Fibroblast of lung (primary cell): Measurements from ENCODE around the gene ERGIC3. TPM values are rescaled to one million over a fixed set of nuclear protein-coding genes. Genes with fewer than 3 reads are reported as not detected.

Experiments
- DNase-seq, 2 donors: peaks; one replicate each; pipeline versions ENCODE4 v3.0.0 to v3.0.0-alpha.2; 2010; ENCODE audit warnings: low read depth in 2 of 2
- H2AFZ ChIP-seq: 2 replicates; pipeline ENCODE4 v1.5.1; 2012; ENCODE audit warnings: low read length, control low read depth, inconsistent platforms
- H3K27ac ChIP-seq: 2 replicates; pipeline ENCODE4 v1.5.1; 2011; ENCODE audit warnings: low read length, control low read depth; ENCODE audit not compliant: insufficient read depth
- H3K27me3 ChIP-seq: 2 replicates; pipeline ENCODE4 v1.5.1; 2011; ENCODE audit warnings: mild to moderate bottlenecking, low read length; ENCODE audit not compliant: control insufficient read depth, insufficient read depth
- H3K36me3 ChIP-seq: 2 replicates; pipeline ENCODE4 v1.5.1; 2011; ENCODE audit warnings: low read length; ENCODE audit not compliant: control insufficient read depth, insufficient read depth
- H3K4me1 ChIP-seq: 2 replicates; pipeline ENCODE4 v1.5.1; 2011; ENCODE audit warnings: low read length; ENCODE audit not compliant: control insufficient read depth, insufficient read depth; ENCODE audit errors: extremely low read depth
- H3K4me2 ChIP-seq: 2 replicates; pipeline ENCODE4 v1.5.1; 2011; ENCODE audit warnings: low read length, control low read depth; ENCODE audit not compliant: insufficient read depth; ENCODE audit errors: extremely low read depth
- H3K4me3 ChIP-seq, 4 experiments: fragments of 200-600 bp in 1 of 4; sonication (generic) in 1 of 4; replicated peaks in 1 of 4; 2 replicates each; pipeline ENCODE4 v1.5.1; 2011 to 2016; ENCODE audit warnings: low read length in 4 of 4, low read depth in 3 of 4, mild to moderate bottlenecking in 3 of 4, control low read depth in 2 of 4, inconsistent platforms in 1 of 4, mixed read lengths in 1 of 4; ENCODE audit not compliant: insufficient read depth in 1 of 4; ENCODE audit errors: control extremely low read depth in 1 of 4
- H3K79me2 ChIP-seq: 2 replicates; pipeline ENCODE4 v1.5.1; 2012; ENCODE audit warnings: mild to moderate bottlenecking, low read length, inconsistent platforms; ENCODE audit not compliant: control insufficient read depth, insufficient read depth
- H3K9ac ChIP-seq: 2 replicates; pipeline ENCODE4 v1.5.1; 2011; ENCODE audit warnings: mild to moderate bottlenecking, low read length, control low read depth; ENCODE audit not compliant: insufficient read depth
- H3K9me3 ChIP-seq: 2 replicates; pipeline ENCODE4 v1.5.1; 2012; ENCODE audit warnings: low read depth, low read length; ENCODE audit not compliant: control insufficient read depth, insufficient read depth
- H4K20me1 ChIP-seq: 2 replicates; pipeline ENCODE4 v1.5.1; 2011; ENCODE audit warnings: low read length; ENCODE audit not compliant: control insufficient read depth, insufficient read depth; ENCODE audit errors: extremely low read depth
- EZH2 ChIP-seq: IDR thresholded peaks from 2 replicates; pipeline ENCODE4 v1.5.1; 2012; ENCODE audit warnings: low read length, control low read depth, mild to moderate bottlenecking; ENCODE audit errors: missing control alignments
- polyA plus RNA-seq, 2 donors: library from polyadenylated mRNA; depleted of rRNA in 1 of 2; stranded (reverse) in 1 of 2; unstranded in 1 of 2; fragments of >200 nt; gene quantifications; 2 replicates each; pipeline ENCODE4 v1.2.1, GENCODE V29; 2011 to 2012; ENCODE audit warnings: missing spikeins in 1 of 2
- total RNA-seq: library from RNA; depleted of rRNA; stranded (reverse); fragments of >200 nt; gene quantifications from 2 replicates; pipeline ENCODE4 v1.2.1, GENCODE V29; 2014
- TF ChIP-seq, protein P1 (sequence below), 2 donors: IDR thresholded peaks in 1 of 2; conservative IDR thresholded peaks in 1 of 2; 1 replicate in 1 of 2; 2 replicates in 1 of 2; pipeline ENCODE4 v1.5.1; 2011 to 2012; ENCODE audit warnings: low read length in 2 of 2, control low read depth in 1 of 2, inconsistent platforms in 1 of 2, low read depth in 1 of 2, mild to moderate bottlenecking in 1 of 2

Gene ERGIC3
- total and polyA plus RNA-seq, 2 donors (not counting 1 experiment from before 2014, with no cell fraction given), result 335 to 355 TPM

DNA sequence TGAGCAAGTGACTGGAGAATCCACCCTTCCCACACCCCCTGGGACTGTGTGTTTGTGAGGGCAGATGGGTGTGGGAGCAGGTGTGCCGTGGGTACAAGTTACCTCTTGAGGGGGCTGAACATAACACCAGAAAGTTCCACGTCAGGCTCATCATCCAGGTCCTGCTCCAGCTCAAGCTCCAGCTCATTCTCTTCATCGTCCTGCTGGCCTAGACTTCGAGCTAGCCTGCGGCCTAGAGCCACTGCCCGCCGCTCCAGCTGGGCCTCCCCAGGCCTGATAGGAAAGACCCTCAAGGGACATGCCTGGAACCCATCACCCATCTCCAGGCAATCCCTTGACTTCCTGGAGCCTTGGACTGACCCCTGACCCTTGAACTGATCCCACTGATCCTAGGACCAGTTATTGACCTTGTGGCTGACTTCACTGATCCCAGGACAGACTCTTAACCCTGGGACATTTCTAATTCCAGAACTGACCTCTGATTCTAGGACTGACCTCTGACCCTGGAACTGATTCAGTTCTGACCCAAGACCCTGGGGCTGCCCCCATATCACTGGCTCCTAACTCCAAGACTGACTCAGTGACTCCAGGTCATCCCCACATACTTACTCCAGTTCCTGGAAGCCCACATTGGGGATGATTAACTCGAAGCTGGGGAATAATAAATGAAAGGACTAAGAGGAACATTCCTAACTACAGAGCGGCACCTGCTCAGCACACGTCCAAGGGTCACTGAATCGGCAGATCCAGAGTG is 62.0 kb downstream of the ERGIC3 start:
- H4K20me1 ChIP-seq, result no peaks in the 10 kb centered on the region
- H3K4me1 ChIP-seq, result peaks cover 6% of the 10 kb centered on the region
- no peak overlapping the region for H3K27ac ChIP-seq
- H3K4me2 ChIP-seq, result no peak overlapping the region
- H3K27me3 ChIP-seq, result peaks cover 7% of the 10 kb centered on the region
- H3K36me3 ChIP-seq, result no peaks in the 10 kb centered on the region
- no peak overlapping the region for H3K9ac ChIP-seq
- H3K79me2 ChIP-seq, result no peaks in the 10 kb centered on the region
- no peak overlapping the region for H3K4me3 ChIP-seq
- DNase-seq, result no peak
- no peak for TF ChIP-seq EZH2
- TF ChIP-seq, protein P1, sequence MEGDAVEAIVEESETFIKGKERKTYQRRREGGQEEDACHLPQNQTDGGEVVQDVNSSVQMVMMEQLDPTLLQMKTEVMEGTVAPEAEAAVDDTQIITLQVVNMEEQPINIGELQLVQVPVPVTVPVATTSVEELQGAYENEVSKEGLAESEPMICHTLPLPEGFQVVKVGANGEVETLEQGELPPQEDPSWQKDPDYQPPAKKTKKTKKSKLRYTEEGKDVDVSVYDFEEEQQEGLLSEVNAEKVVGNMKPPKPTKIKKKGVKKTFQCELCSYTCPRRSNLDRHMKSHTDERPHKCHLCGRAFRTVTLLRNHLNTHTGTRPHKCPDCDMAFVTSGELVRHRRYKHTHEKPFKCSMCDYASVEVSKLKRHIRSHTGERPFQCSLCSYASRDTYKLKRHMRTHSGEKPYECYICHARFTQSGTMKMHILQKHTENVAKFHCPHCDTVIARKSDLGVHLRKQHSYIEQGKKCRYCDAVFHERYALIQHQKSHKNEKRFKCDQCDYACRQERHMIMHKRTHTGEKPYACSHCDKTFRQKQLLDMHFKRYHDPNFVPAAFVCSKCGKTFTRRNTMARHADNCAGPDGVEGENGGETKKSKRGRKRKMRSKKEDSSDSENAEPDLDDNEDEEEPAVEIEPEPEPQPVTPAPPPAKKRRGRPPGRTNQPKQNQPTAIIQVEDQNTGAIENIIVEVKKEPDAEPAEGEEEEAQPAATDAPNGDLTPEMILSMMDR (conservative IDR thresholded peaks at IDR 0.05 in 1 of 2, IDR thresholded peaks at IDR 0.05 in 1 of 2; ENCODE audit: low read depth in 1 of 2, low read length in 2 of 2), result no peak
- H3K9me3 ChIP-seq, result no peaks in the 10 kb centered on the region
- H2AFZ ChIP-seq, result no peak overlapping the region

DNA sequence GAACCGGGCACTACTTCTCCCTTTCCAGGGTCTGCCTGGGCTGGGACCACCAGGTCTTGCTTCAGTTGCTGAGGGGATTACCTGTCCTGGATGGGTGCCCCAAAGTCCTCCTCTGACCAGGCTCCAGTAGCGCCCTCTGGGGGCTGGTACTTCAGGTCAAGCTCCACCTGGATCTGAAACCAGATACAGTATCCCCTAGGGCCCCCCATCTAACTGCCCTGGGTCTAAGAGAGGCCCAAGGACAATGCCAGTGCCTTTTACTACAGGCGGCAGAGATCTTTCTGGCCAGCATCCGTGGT is 62.5 kb downstream of the ERGIC3 start:
- no peak overlapping the region for H3K27ac ChIP-seq
- H3K4me2 ChIP-seq, result no peak overlapping the region
- no peaks in the 10 kb centered on the region for H3K9me3 ChIP-seq
- H3K4me3 ChIP-seq, result no peak overlapping the region
- H3K79me2 ChIP-seq, result no peaks in the 10 kb centered on the region
- no peak for DNase-seq
- H3K9ac ChIP-seq, result no peak overlapping the region
- TF ChIP-seq EZH2, result no peak
- TF ChIP-seq, protein P1 (conservative IDR thresholded peaks at IDR 0.05 in 1 of 2, IDR thresholded peaks at IDR 0.05 in 1 of 2; ENCODE audit: low read depth in 1 of 2, low read length in 2 of 2), result peak; percentile 13 to 39
- H4K20me1 ChIP-seq, result no peaks in the 10 kb centered on the region
- H2AFZ ChIP-seq, result no peak overlapping the region
- H3K36me3 ChIP-seq, result no peaks in the 10 kb centered on the region
- peaks cover 6% of the 10 kb centered on the region for H3K4me1 ChIP-seq
- peaks cover 7% of the 10 kb centered on the region for H3K27me3 ChIP-seq

DNA sequence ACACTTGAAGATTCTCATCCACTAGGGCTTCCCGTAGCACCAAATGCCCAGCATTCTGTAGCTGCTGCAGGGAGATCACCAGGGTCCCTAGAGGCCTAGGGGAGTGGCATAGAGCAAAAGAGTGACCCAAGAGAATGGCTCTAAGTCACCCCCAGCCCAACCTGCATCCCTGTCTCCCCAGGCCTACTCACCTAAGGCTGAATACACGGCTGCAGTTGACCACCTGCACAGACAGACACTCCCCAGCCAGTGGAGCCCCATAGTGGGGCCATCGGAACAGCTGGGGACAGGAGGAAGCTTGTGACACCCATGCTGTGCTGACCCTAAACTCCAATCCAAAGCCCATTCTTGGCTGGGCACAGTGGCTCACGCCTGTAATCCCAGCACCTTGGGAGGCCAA is 64.2 kb downstream of the ERGIC3 start:
- Histone ChIP-seq H4K20me1 (no peaks in the 10 kb centered on the region), H3K4me3 (no peak overlapping the region), H3K79me2 (no peaks in the 10 kb centered on the region), H2AFZ (no peak overlapping the region), H3K9ac (no peak overlapping the region), H3K4me1 (peaks cover 5% of the 10 kb centered on the region), H3K27ac (no peak overlapping the region), H3K9me3 (no peaks in the 10 kb centered on the region), H3K27me3 (no peaks in the 10 kb centered on the region), H3K36me3 (no peaks in the 10 kb centered on the region), H3K4me2 (no peak overlapping the region)
- DNase-seq, result no peak
- TF ChIP-seq, protein P1 (conservative IDR thresholded peaks at IDR 0.05 in 1 of 2, IDR thresholded peaks at IDR 0.05 in 1 of 2; ENCODE audit: low read depth in 1 of 2, low read length in 2 of 2), result no peak
- TF ChIP-seq EZH2, result no peak

Other genes starting within 250 kb of the ERGIC3 start
- gene FAM83C, start 249.7 kb upstream of the ERGIC3 start, total RNA-seq, result not detected in 2 replicates
- gene FAM83C, start 249.7 kb upstream of the ERGIC3 start, polyA plus RNA-seq, result 0.02 TPM in 1 of 2 replicates, not detected in the other
- gene UQCC1, start 130.1 kb upstream of the ERGIC3 start, total RNA-seq, result 31.3 and 41.1 TPM in 2 replicates
- gene UQCC1, start 130.1 kb upstream of the ERGIC3 start, polyA plus RNA-seq, result 31.1 and 36.5 TPM in 2 replicates
- gene GDF5, start 103.8 kb upstream of the ERGIC3 start, total RNA-seq, result 50.1 and 91.3 TPM in 2 replicates
- 30.6 and 54.5 TPM in 2 replicates for gene GDF5, start 103.8 kb upstream of the ERGIC3 start, polyA plus RNA-seq
- gene CEP250, start 86.5 kb upstream of the ERGIC3 start, total RNA-seq, result 24.7 and 45.9 TPM in 2 replicates
- gene CEP250, start 86.5 kb upstream of the ERGIC3 start, polyA plus RNA-seq, result 11.3 and 11.8 TPM in 2 replicates
- not detected in 2 replicates for gene C20orf173, start 12.4 kb upstream of the ERGIC3 start, total RNA-seq
- not detected in 2 replicates for gene C20orf173, start 12.4 kb upstream of the ERGIC3 start, polyA plus RNA-seq
- gene SPAG4, start 73.8 kb downstream of the ERGIC3 start, total RNA-seq, result 6.6 and 8.5 TPM in 2 replicates
- 2.6 and 4.3 TPM in 2 replicates for gene SPAG4, start 73.8 kb downstream of the ERGIC3 start, polyA plus RNA-seq
- gene CPNE1, start 122.8 kb downstream of the ERGIC3 start, total RNA-seq, result 88.8 and 101 TPM in 2 replicates
- 128 and 146 TPM in 2 replicates for gene CPNE1, start 122.8 kb downstream of the ERGIC3 start, polyA plus RNA-seq
- gene RBM12, start 122.8 kb downstream of the ERGIC3 start, total RNA-seq, result 29.9 and 31.8 TPM in 2 replicates
- gene RBM12, start 122.8 kb downstream of the ERGIC3 start, polyA plus RNA-seq, result 109 and 126 TPM in 2 replicates
- 31.7 and 36.5 TPM in 2 replicates for gene NFS1, start 157.3 kb downstream of the ERGIC3 start, total RNA-seq
- 34.7 and 37.7 TPM in 2 replicates for gene NFS1, start 157.3 kb downstream of the ERGIC3 start, polyA plus RNA-seq
- 118 and 239 TPM in 2 replicates for gene ROMO1, start 157.3 kb downstream of the ERGIC3 start, total RNA-seq
- 205 and 222 TPM in 2 replicates for gene ROMO1, start 157.3 kb downstream of the ERGIC3 start, polyA plus RNA-seq
- 462 and 465 TPM in 2 replicates for gene RBM39, start 200.2 kb downstream of the ERGIC3 start, total RNA-seq
- gene RBM39, start 200.2 kb downstream of the ERGIC3 start, polyA plus RNA-seq, result 43.1 and 57.7 TPM in 2 replicates
- gene PHF20, start 229.9 kb downstream of the ERGIC3 start, total RNA-seq, result 28.2 and 40.1 TPM in 2 replicates
- gene PHF20, start 229.9 kb downstream of the ERGIC3 start, polyA plus RNA-seq, result 31.4 and 32.5 TPM in 2 replicates